H4 (cell line): ENCODE data around the gene NGEF. TPM values are rescaled to one million over a fixed set of nuclear protein-coding genes. Genes with fewer than 3 reads are reported as not detected.

Experiments
- DNase-seq: peaks from one replicate; pipeline ENCODE4 v3.0.0-alpha.2; 2015; ENCODE audit warnings: low spot score
- total RNA-seq: library from RNA; depleted of rRNA; stranded (reverse); fragments of >200 nt; shearing (Covaris generic); gene quantifications from 2 replicates; pipeline ENCODE4 v1.2.3, GENCODE V29; 2014; rRNA removed

Gene NGEF
- total RNA-seq, 1 experiment from 2014 or later = 3.3 TPM

DNA sequence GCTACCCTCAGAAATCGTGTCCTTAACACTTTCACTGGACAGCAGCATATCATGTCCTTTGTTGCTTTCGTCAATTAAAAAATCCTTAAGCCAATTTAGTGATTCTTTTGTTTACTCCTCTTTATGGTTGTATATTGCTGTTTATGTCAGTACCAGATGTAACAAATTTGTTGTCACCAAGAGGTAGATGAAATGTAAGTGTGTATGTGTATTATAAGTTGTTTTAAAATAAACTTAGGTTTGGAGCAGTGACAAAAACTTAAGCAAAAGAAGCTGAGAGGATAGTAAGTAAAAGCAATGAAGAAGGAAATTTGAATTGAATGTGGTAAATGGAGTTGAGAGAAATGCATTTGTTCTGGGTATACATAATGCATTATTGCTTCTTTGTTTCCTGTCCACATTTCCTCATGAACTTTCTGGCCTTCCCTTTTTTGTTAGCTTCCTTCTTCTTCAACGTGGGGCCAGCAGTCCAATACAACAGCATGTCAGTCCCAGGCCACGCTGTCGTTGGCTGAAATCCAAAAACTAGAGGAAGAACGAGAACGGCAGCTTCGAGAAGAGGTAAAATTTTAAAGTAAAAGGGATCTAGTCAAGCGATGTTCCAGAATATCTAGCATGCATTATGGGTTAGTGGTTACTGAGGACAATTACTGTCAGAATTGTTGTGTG is 173.5 kb downstream of the NGEF start:
- no peak for DNase-seq

DNA sequence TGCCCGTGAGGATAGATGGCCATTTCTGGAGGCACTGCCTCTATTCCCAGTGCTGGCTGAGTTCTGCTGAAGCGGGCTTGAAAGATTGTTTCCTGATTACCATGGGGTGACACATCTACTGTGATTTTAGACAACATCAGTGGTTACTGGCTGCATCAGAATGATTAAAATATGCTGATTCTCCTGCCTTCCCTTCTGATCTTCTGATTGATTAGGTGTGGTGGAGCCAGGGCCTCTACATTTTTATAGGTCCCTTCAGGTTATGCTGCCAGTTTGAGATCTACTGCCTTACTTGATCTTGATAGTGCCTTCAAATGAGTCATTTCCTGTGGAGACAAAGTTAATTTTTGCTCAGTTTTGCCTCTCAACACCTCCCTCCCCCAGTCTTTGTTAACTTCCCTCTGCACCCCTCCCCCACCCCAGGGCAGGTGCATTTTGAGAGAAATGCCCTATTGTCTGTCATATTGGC is 174.6 kb downstream of the NGEF start:
- DNase-seq = no peak

DNA sequence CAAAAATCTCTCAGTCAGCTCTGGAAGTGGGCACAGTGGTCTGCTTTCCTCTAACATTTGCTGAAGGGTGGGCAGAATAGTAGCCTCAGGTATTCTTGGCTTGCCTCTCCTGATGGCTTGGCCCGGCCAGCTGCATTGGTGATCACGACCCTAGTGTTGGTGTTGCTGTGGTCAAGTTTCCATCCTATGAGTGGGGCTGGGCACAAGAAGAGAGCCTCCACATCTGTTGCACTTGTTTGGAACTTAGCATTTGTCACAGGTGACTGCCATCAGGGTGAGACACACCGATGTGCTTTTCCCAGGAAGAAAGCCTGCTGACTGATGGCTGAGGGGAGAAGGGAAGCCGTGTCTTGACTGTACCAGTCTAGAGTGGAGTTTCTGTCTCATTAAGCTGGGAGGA is 176.1 kb downstream of the NGEF start:
- DNase-seq = no peak

DNA sequence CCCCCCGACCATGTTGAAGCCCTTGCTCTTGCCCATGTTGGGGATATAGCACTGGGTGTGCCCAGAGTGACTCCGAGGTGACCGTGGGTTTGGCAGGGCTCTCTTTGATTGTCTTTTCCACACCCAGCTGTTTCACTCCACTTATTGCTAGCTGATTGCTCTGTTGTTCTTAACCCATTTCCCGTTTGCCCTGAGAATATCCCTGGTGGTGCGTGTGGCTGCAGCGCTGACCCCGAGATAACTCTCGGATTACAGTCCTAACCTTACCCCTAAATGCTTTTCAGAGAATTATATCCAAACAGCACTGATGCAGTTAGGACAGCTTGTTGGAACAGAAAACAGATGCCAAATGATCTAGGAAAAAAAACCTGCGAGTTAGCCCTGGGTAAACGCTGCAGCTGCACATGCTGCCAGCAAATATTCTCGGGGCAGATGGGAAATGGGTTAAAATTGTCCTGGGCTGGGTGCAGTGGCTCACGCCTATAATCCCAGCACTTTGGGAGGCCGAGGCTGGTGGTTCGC is 177.3 kb downstream of the NGEF start:
- DNase-seq = no peak

DNA sequence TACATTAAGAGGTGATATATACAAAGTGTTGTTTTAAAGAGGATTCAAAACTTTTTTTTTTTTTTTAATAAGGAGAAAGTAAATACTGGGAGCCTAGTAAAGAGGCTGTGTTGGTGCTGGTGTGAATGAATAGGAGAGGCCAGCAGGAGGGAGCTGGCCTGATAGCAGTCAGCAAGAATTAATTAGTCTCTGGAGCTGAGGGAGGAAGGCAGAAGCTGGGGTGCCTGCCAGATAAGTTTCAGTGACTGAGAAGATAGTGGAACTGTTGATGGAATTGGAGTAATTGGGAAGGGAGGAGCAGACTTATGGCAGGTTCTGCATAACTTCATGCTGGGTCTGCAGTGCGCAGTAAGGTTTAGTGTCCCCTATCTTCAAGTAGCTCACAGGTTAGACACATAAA is 179.2 kb downstream of the NGEF start:
- no peak for DNase-seq

DNA sequence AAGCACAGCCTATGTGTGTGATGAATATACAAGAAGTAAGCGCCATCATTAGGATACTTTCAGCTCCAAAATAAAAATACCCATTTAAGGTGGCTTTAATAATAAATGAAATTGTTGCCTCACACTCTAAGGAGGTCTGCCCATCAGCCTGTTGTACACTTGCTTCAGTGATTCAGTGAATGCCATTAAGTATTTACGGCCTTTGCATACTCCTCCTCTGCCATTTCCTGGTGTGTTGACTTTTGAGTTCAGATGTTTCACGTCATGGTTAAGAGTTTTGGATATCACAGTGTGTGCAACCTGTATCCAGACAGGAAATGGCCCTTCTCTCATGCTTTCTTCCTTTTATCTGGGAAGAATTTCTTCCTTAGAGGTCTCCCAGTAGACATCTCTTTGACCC is 181.6 kb downstream of the NGEF start:
- DNase-seq = no peak

DNA sequence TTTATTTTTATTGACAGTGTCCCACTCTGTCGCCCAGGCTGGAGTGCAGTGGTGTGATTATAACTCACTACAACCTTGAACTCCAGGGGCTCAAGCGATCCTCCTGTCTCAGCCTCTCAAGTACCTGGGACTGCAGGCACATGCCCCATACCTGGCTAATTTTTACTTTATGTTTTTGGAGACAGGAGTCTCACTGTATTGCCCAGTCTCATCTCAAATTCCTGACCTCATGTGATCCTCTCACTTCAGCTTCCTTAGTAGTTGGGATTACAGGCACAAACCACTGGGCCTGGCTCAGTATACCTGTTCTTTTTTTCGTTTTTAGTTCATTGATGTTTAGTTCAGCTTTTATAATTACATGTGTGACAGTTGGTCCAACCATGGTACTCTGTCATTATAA is 183.1 kb downstream of the NGEF start:
- DNase-seq = no peak

Other genes with a start within 250 kb of the NGEF start
- 0.12 TPM in 1 of 2 replicates, not detected in the other for gene KCNJ13, start 236.7 kb downstream of the NGEF start, total RNA-seq
- gene SNORC, start 143.0 kb downstream of the NGEF start, total RNA-seq = 0.10 and 0.25 TPM in 2 replicates
- not detected in 2 replicates for gene NEU2, start 19.4 kb upstream of the NGEF start, total RNA-seq
- gene INPP5D, start 47.1 kb upstream of the NGEF start, total RNA-seq = 0.46 TPM in 1 of 2 replicates, not detected in the other
- 26.6 and 30.6 TPM in 2 replicates for gene ATG16L1, start 238.4 kb upstream of the NGEF start, total RNA-seq